LHCN-M2 (cell line): ENCODE data around the gene ARFGEF3. TPM values are rescaled to one million over a fixed set of nuclear protein-coding genes. Genes with fewer than 3 reads are reported as not detected.

Experiments
- total RNA-seq: library from RNA; depleted of rRNA; stranded (reverse); fragments of >200 nt; gene quantifications from 2 replicates; pipeline ENCODE4 v1.2.3, GENCODE V29; 2014; rRNA removed

ARFGEF3 gene
- total RNA-seq, 1 experiment from 2014 or later: under 0.01 TPM

Other genes starting within 250 kb of the ARFGEF3 start
- 0.63 and 0.96 TPM in 2 replicates for gene PERP, start 54.5 kb upstream of the ARFGEF3 start, total RNA-seq
- gene PBOV1, start 56.6 kb downstream of the ARFGEF3 start, total RNA-seq: not detected in 2 replicates
- not detected in 2 replicates for gene SMIM28, start 216.0 kb downstream of the ARFGEF3 start, total RNA-seq
- 21.9 and 24.8 TPM in 2 replicates for gene HEBP2, start 242.3 kb downstream of the ARFGEF3 start, total RNA-seq